ENCODE results near the gene AAMP.

The AAMP gene

DNA sequence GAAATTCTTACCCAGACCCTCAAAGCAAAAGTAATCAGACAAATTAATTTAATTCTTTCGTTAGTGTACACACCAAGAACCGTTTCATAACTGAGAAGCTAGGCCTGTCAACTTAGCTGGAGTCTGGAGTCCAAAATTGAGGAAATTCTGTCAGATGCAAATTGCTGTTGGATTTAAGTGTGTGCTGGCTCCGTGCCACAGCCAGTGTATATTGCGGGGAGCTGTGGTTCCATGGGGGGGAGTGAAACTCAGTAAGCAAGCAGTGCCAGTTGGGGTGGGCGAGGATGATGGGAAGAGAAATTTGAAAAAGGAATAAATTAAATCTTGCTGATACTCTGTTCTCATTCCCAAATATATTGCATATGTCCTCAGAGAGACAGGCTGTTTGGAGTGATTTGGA lies 48.9 kb downstream of the AAMP start:
- no peak for DNase-seq (ENCODE audit: low spot score)

DNA sequence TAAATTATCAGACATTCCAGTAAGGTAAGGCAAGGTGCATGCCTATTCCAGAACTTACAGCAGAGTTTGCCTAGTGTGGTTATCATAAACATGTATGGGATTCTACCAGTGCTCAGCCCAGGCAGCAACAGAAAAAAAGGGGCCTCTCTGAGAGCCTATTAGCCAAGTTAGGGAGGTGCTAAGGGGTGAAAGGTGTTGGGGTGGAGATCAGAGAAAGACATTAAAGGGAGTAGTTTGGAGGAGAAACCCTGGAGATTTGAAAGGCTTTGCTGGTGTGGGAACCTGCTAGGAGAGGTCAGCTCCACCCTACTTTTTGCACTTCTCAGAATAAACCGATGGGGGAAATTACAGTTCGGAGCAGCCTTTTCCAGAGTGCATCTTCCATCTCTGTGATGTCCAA lies 50.0 kb downstream of the AAMP start:
- no peak for DNase-seq (ENCODE audit: low spot score)

DNA sequence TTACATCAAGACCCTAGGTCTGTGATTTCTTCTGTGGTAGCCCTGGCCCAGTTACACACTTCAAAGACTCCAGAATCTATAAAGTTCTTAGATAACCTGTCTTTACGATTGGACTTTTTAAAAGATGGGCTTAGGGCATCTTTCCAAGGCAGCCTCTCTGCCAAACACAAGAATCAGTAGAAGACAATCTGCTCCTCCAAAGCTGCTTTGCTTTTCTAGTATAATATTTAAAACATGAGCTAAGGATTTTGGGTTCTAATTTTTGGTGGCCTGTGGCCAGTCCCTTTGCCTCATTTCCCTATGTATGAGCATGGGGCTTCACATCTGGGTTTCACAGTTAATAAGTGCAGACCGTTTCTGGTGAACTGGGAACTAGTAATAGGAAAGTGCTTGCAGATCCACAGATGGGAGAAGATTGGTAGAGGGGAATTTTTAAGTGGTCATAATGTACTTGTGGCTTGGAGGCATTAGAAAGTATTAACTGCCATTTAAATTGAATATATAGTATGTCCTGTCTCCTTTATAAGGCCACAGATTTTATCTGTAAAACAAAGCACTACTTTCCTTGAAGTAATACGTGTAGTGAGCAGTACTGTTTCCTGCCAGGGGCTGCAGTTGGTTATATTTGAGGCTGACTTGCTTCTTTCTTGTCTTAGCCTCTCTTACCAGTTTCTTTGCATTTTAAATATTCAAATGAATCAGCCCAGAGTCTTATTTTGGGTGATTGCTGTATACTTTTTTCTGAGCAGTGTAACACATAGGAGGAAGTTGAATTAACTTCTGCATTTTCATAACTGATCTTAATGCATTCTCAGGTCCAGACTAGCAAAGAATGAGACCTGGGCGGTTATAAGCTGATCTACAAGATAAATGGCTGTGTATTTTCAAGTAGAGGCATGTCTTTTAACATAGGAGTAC lies 51.4 kb downstream of the AAMP start:
- DNase-seq (ENCODE audit: low spot score), result no peak

DNA sequence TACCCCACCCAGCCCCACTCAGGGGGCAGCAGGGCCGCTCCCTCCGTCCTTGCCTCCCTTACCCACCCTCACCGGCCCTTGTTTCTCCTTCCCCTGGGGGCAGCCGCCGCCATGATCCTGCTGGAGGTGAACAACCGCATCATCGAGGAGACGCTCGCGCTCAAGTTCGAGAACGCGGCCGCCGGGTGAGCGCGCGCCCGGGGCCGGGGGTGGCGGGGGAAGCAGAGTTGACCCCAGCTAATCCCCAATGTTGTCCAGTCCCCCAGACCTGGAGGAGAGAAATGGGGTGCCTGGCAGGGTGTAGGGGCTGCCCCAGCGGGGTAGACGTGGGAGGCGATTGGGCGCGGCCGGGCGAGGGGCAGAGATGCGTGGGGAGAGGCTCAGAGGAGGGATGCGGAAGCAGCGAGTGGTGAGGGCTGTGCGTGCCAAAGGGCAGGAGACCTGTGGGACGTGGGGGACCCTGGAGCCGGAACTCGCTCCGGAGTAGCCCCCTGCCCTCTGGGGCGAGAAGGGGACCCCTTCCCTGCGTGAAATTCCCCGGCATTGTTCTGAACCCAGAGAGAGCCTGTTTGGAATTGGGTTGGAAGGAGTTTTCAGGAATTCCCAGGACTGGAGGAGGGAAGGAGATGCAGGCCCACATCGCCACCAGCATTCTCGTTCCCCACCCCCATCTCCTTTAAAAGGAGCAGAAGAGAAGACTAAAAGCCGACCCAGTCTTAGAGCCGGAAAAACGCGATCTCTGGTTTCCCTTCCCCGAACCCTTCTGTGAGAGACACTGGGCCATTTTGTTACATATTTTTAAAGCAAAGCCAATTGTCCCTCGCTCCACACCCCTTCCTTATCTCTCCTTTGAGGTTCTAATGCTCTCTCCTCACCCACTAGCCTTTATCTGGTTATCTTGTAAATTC lies 52.3 kb downstream of the AAMP start:
- peak; percentile 67 for DNase-seq (ENCODE audit: low spot score)

DNA sequence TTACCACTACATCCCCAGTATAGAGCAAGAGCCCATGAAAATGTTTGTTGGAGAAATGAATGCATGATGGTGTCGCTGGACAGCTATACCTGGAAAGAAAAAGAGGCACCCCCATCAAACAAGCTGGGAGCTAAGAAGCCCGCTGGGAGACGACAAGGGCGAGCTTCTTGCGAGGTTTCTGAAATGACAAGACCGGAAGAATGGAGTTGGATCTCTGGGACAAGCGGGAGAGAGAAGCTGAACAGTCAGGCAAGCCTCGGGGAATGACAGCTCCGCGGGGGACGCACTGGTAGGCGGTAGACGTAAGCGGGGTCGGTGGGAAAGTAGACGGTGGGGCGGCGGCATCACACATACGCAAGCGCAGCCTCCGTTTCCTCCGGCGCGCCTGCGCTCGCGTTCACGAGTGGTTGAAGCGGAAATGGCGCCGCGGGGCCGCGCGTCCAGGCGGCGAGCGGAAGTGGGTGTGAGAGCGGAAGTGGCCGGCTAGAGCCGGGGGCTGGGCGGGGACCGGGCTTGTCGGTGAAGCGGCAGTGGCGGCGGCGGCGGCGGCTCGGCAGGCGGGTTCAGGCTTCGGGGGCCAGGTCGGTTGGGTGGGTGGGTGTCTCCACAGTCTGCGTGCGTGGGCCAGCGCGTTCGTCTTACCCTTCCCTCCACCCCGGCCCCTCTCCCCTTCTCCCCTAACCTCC lies 53.1 kb downstream of the AAMP start, which contains the start of gene ARPC2:
Gene ARPC2 (plus strand): TSS at position 516 of the 686 bp plus-strand sequence. CDS start 282 bp downstream, outside the sequence.
- peak; percentile 96 for DNase-seq (ENCODE audit: low spot score)

DNA sequence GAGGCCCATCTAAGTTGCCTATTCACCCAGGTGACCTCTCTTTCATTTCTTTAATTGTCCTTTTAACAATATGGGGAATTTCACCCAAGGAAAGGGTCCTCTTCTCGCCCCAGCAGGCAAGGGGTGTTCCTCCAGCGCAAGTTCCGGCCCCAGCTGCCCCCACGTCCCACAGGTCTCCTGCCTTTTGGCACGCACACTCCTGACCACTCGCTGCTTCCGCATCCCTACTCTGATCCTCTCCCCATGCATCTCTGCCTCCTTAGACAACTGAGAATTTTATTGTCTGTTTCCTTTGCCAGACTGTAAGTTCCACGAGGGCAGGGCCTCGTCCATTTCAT lies 53.6 kb downstream of the AAMP start:
- no peak for DNase-seq (ENCODE audit: low spot score)
